GM18511 (cell line): ENCODE data around the gene CEACAM16.

Source experiments
- ATAC-seq: cut with Tn5 transposase; IDR thresholded peaks from one replicate; pipeline ENCODE4 v1.9.1; 2021; ENCODE audit warnings: mild to moderate bottlenecking, moderate library complexity; ENCODE audit not compliant: unreplicated experiment

The CEACAM16 gene

DNA sequence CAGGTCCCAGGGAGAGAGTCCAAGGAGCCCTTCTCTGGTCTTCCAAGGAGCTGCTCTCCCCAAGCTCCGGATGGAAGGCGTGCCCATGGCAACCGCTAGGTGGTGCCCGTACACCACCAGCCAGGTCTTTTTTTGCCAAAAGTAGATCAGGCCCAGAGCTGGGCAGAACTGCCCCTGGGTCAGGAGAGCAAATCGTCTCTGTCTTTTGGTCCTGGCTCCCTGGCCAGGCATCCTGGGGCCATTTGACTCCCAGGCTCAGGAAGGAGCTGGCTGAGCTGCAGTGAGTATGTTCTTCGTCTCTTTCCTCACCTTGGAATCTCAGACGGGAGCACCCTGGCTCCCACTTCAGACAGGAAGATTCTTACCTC is 25.0 kb downstream of the CEACAM16 start:
- peak; percentile 66 for ATAC-seq

GRCh38 chr19:44725251-44725650 is 26.3 kb downstream of the CEACAM16 start:
- no peak for ATAC-seq

DNA sequence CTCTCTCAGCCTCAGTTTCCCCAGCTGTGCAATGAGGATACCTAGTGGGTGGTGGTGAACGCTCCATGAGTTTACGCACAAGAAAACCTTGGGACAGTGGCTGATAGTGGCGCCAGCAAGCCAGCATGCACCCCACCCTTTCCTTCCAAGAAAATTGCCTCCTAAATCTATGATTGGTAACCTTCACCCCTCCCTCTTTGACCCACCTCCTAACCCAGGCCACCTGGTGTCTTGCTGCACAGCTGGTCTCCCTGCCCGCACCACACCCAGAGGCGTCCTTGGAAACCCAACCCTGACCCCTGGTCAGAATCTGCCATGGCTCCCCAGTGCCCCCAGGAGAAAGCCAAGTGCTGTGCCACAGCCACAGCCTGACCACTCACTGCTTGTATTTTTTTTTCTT is 26.7 kb downstream of the CEACAM16 start:
- no peak for ATAC-seq

- no peak for ATAC-seq
Observed at GRCh38 chr19:44726465-44726864, 27.5 kb downstream of the CEACAM16 start.

DNA sequence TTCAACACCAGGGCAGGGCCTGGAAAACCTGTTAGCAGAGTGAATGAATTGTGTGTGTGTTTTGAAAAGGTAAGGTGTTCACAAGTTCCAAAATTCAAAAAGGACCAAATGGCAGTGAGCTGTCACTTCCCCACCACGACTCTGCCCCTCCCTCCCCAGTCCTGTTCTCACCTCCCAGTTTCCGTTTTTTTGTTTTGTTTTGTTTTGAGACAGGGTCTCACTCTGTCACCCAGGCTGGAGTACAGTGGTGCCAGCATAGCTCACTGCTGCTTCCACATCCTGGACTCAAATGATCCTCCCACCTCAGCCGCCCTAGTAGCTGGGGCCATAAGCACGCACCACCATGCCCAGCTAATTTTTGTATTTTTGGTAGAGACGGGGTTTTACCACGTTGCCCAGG is 29.2 kb downstream of the CEACAM16 start:
- ATAC-seq = no peak

GRCh38 chr19:44729516-44730033 is 30.6 kb downstream of the CEACAM16 start:
- ATAC-seq = no peak

DNA sequence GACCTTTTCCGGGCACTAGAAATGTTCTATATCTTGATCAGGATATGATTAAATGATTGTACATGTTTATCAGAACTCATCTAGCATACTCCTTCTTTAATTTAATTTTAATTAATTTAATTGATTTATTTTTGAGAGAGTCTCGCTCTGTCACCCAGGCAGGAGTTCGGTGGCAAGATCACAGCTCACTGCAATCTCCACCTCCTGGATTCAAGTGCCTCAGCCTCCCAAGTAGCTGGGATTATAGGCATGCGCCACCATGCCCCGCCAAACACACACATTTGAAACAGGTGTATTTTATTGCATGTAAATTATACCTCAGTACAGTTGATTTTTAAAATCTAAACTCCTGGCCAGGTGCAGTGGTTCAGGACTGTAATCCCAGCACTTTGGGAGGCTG is 32.1 kb downstream of the CEACAM16 start:
- no peak for ATAC-seq

- no peak for ATAC-seq
Observed at GRCh38 chr19:44731622-44732021, 32.7 kb downstream of the CEACAM16 start.

DNA sequence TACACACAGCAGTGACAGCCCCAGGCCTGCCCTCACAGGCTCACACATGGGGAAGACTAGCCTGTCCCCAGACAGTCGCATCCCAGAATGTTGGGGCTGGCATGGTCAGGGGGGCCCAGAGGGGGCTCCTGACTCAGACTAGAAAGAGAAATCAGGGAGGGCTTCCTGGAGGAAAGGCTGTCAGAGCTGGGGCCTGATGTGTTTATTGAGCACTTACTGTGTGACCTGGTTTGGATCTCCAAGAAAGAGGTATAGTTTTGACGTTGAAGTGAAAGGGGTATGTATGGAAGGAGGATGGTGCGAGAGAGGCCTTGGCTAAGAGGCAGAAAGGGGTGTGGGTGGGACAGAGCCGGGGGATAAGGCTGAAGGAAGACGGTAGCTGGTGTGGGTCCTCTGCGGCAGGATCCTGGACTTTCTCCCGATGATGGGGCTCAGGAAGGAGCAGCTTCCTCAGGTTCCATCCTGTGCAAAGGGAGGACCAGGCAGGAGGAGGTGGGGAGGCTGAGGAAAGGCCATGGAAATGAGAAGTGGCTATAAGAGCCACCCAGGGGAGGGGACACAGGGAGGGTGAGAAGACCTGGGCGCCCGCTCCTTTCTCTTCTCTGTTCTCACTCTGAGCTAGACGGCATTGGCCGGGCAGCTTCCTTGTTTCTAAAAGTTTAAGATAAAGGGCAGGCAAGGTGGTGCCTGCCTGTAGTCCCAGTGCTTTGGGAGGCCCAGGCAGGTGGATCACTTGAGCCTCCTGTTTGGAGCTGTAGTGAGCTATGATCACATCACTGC is 33.5 kb downstream of the CEACAM16 start:
- no peak for ATAC-seq

GRCh38 chr19:44734357-44734756 is 35.4 kb downstream of the CEACAM16 start:
- ATAC-seq = no peak

DNA sequence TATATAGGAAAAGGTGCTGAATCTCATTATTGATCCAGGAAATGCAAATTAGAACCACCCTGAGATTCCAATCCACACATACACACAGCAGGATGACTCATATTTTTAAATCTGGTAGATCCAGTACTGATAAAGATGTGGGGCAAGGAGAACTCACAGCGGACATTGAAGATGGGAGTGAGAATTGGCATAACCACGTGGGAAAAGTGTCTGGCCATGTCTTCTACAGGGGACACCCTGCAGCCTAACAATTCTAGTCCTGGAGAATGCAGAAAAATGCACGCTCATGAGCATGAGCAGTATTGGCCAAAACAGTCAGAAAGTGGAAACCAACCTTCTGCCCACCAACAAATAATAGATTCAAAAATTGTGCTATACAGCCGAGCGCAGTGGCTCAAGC is 36.1 kb downstream of the CEACAM16 start:
- no peak for ATAC-seq

- ATAC-seq = no peak
Observed at GRCh38 chr19:44737238-44738071, 38.5 kb downstream of the CEACAM16 start.

DNA sequence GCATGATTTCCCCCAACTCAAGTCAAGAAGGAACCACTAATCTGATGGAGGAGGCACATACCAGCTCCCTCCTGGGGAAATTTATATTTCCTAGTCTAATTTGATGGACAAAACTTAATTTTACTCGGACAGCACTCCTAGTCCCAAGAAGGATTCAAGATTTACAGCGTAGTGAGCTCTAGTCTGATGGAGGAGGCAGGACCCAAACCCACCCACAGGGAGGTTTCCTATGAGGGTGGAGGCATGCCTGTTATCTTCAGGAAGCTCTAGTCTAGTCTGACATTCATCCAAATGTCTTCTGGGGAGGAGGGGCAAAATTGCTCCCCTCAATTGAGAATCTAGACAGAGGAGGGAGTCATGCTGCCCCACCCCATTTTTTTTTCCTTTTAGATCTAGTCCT is 39.2 kb downstream of the CEACAM16 start:
- no peak for ATAC-seq

DNA sequence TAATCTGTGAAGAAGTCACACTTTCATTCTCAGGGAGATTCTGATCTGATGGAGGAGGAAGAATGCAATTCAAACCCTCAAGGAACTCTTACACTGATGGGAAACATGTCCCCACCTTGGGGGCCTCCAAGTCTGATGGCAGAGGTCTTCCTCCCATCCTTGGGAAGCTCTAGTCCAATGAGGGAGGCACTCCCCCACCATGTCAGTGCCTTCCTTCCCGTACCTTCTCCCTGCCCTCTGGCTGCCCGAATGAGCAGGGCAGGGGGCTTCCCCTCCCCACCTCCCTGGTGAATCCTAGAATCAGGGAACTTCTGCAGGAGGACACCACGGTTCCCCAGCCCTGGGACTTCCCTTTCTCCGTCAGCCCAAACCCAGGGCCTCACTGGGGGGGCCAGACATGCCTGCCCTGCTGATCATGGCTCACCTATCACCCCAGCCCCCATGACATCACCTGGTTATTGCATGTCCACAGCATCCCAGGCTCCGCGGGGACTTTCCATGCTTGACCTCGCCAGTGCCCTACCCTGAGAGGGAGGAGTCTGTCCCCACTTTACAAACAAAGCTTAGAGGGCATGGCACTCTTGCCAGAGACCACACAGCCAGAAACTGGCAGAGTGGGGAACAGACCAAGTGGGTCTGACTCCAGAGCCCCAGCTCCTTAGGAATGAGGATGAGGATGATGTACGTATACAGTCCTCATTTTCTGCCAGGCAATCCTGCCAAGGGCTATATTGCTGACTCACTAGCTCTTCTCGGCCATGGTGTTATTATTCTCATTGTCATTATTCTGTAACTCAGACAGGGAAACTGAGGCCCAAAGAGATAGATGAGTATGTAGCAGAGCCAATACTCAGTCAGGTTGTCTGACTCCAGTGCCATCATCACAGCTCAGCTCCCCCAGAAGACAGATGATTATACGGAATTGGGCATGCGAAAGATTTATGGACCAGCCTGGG is 39.9 kb downstream of the CEACAM16 start:
- ATAC-seq = peak; percentile 53

DNA sequence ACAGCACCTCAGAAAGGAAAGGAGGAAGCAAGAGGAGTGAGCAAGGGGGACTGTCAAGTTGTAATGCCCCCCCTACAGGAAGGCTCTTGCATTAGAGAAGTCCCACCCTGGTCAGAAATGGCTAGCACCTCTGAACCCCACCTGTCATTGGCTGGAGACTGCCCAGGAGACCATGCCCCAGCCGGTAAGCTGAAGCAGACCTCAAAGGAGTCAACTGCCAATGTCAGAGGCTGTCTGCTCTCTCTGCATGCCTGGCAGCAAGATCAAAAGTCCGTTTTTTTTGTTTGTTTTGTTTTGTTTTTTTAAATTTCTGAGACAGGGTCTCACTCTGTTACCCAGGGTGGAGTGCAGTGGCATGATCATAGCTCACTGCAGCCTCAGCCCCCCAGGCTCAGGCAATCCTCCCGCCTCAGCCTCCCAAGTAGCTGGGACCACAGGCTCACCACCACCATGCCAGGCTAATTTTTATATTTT is 41.4 kb downstream of the CEACAM16 start:
- no peak for ATAC-seq

GRCh38 chr19:44741258-44741731 is 42.3 kb downstream of the CEACAM16 start:
- no peak for ATAC-seq

DNA sequence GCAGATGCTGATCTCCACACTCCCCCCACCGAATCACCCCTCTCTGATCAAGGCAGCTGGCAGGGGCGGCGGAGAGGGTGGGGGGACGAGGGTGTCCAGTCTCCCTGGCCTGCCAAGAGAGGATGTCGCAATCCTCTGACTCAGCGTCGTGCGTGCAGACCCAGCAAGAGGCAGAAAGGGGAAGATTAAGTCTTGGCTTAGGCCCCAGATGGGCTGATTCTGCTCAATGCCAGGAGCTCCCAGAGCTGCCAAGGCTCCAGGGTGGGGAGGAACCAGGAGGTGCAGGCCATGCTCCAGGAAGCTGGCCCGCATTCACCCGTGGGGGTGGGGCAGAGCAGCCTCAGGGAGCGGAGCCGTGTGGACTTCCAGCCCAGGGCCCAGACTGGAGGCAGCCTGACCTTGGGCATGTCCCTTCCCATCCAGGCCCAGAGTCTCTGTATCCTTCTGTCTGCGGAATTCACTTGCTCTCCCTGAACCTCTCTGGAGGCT is 42.9 kb downstream of the CEACAM16 start:
- no peak for ATAC-seq

GRCh38 chr19:44742330-44743061 is 43.5 kb downstream of the CEACAM16 start:
- no peak for ATAC-seq

- ATAC-seq = no peak
Observed at GRCh38 chr19:44744871-44745332, 46.0 kb downstream of the CEACAM16 start.
